Uterine smooth muscle cell (primary cell): Measurements from ENCODE around the gene FAM177B. TPM values are rescaled to one million over a fixed set of nuclear protein-coding genes. Genes with fewer than 3 reads are reported as not detected.

Experiments
- total RNA-seq: library from RNA; depleted of rRNA; stranded (reverse); fragments of >200 nt; gene quantifications from 2 replicates; pipeline ENCODE4 v1.2.3, GENCODE V29; 2014

The FAM177B gene
- not detected in 2 replicates for total RNA-seq

GRCh38 chr1:222736972-222737371 lies at the start of gene FAM177B:
FAM177B (plus strand) TSS chr1:222737202; CDS start chr1:222746546, 9,344 bp downstream.

GRCh38 chr1:222712253-222713090 lies 24.5 kb upstream of the FAM177B start, which contains the start of the genes AIDA and BROX:
AIDA (minus strand) TSS chr1:222712491; CDS start chr1:222712317, 174 bp downstream.
BROX (plus strand) TSS chr1:222712564; CDS start chr1:222715700, 3,136 bp downstream.

Other genes with a start within 250 kb of the FAM177B start
- gene HHIPL2, start 189.1 kb upstream of the FAM177B start, total RNA-seq = 0.25 TPM in 1 of 2 replicates, not detected in the other
- gene TAF1A, start 147.3 kb upstream of the FAM177B start, total RNA-seq = 12.4 and 13.4 TPM in 2 replicates
- 53.2 and 80.0 TPM in 2 replicates for gene MIA3, start 119.1 kb upstream of the FAM177B start, total RNA-seq
- gene AIDA, start 24.7 kb upstream of the FAM177B start, total RNA-seq = 67.4 and 73.2 TPM in 2 replicates
- gene BROX, start 24.6 kb upstream of the FAM177B start, total RNA-seq = 50.1 and 55.8 TPM in 2 replicates
- gene DISP1, start 77.8 kb downstream of the FAM177B start, total RNA-seq = 4.2 and 5.0 TPM in 2 replicates